GM11168 (cell line): ENCODE results near the gene CHTF18.

Source experiments
- in situ Hi-C: fragments of 300-500 bp; cut with MboI; formaldehyde crosslinking; loops from one replicate; pipeline ENCODE4 v1.12.0; 2022; ENCODE audit warnings: low sequenced_read_pairs; ENCODE audit not compliant: unreplicated experiment

Gene CHTF18

DNA sequence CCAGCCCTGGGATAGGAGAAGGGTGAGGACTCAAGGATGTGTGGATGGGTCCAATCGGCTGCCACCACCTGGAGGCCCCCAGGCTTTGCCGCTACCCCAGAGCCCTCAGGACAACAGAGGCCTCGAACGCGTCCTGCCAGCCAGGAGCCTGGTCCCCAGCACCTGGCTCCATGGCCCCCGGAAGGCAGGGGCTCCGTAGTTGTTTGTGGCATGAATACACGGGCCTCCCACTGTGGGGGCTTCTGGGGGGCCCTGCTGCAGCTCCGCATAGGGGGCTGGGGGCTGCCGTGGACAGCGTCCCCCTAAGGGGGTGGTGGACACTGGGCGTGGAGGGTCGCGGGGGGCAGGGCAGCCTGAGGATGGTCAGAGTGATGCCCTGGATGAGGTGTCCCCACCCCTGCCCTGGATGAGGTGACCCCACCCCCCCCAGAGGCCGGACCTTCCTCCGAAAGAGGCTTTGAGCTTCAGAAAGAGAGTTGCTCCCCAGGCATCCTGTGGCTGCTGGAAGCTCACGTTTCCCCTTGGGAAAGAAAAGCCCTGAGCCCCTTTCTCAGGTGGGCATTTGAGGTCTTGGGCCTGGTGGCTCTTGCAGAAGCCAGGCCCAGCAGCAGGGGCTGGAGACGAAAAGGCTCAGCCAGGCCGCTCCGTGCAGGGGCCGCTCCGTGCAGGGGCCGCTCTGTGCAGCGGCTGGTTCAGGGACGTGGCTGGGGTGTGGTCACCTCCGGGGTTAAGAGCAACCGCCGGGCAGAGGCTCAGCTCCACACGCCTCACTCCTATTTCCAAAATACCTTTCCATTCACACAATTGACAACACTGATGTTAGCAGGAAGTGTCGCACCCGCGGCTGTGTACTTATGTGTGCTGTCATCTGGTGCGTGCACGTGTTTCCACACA lies 52.4 kb downstream of the CHTF18 start:
- in situ Hi-C loops = no loop called here

- in situ Hi-C loops = no loop called here
Observed at GRCh38 chr16:841455-842060, 53.1 kb downstream of the CHTF18 start.

DNA sequence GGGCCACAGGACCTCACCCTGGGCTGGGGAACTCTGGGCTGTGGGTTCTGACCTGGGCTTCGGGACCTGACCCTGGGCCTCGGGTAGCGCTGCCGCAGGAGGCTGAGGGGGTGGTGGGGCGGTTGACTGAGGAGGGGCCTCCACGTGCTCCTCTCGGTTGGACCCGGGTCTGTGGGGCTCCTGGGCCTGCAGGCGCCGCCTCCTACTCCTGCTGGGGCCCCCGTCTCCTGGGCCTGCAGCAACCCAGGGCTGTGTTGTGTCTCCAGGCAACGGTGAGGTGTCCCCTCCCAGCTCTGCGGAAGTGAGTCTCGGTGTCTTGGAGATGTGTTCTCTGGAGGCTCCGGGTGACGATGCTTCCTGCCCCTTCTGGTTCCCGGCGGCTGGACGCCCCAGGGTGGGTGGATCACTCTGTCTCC lies 53.6 kb downstream of the CHTF18 start:
- in situ Hi-C loops = no loop called here

DNA sequence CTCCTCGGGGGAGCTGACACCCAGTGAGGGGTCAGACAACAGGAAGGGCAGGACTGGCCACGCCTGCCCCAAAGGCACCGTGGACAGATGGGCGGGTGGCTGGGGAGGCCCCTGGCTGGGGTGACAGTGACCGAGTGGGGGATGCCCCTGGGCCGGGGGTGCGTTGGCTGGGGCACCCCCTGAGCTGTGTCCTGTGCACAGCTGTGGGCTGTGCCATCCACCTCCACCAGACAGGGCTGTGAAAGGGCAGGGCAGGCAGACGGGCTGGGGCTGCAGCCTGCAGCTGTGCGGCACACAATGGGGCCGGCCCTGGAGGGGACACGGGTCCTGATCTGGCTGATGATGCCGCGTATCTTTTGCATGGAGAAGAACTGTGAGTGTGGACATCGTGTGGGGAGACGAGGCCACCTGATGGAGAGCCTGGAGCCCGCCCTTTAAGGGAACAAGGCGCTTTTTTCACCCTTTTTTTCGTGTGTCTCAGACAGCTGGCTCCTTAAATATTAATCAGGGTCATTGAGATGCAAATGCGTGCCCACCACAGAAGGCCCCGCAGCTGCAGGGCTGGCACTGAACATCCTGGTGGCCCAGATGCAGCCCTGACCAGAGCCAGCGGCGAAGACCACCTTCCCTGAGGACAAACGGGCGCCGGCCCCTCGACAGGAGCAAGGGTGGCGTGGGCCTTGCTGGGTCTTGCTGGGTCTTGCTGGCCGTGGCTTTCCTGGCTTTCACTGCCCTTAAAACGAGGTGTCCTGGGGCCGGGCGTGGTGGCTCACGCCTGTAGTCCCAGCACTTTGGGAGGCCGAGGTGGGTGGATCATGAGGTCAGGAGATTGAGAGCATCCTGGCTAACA lies 54.5 kb downstream of the CHTF18 start:
- in situ Hi-C loops = no loop called here

DNA sequence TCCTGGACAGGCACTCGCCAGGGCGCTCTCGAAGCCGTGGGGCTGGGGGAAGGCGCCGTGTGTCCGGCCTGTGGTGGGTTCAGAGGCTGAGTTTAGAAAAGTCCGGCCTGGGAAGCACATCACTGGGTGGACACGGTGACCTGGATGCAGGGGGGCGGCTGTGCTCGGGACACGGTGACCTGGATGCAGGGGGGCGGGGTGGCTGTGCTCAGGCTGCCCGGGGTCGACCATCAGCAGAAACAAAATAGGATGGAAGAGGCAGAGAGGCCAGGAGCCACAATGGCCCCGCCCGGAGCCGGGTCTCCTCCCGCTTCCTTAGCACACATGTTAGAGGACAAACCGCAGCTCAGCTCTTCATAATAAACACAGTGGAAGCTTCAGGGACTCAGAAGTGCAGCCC lies 55.4 kb downstream of the CHTF18 start:
- in situ Hi-C loops = no loop called here

GRCh38 chr16:844638-845350 lies 56.4 kb downstream of the CHTF18 start:
- in situ Hi-C loops = no loop called here

DNA sequence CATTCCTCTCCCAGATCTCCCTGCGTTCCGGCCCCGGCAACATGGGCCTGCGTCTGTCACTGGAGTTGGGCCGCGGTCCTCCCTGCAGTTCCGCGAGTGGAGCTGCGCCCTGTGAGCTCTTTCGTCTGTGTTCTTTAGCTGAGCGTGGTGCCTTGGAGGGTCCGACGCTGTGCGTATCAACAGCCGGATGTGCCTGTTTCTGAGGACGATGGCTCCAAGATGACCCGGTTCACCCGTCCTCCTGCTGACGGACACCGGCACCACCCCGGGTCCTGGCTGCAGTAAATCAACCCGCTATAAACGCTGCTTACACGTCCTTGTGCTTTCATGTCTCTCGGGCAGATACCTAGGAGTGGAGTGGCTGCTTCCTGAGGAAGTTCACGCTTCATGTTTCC lies 56.9 kb downstream of the CHTF18 start:
- in situ Hi-C loops = no loop called here

DNA sequence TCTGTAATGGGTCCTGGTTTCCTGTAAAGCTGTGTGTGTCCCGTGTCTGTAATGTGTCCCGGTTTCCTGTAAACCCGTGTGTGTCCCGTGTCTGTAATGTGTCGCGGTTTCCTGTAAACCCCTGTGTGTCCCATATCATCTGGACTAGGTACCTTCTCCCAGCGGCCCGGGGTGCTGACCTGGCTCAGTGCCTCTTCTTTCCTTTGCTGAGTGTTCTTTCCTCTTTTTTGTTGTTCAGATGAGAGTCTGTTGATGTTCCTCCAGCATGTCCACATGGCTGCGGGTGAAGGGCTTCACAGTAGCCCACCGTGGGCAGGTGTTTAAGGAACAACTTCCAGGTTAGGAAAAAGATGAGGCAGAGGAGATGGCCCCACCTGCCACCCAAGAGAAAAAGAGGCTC lies 58.7 kb downstream of the CHTF18 start:
- in situ Hi-C loops = no loop called here
